PC-3 (cell line): Measurements from ENCODE around the gene ADAMTS1. TPM values are rescaled to one million over a fixed set of nuclear protein-coding genes. Genes with fewer than 3 reads are reported as not detected.

ENCODE experiments used
- ATAC-seq: fragments of 200-7000 bp; cut with Tn5 transposase; 2 replicates; pipeline ENCODE4 v1.9.1; 2020; ENCODE audit warnings: mild to moderate bottlenecking, moderate library complexity
- BruUV-seq: library from RNA; stranded (reverse); fragments of 400-500 nt; replicated peaks from 2 replicates; lab custom pipeline; 2021; lab: Mats Ljungman, UMichigan
- CTCF ChIA-PET: fragments of 300-600 bp; sonication (Branson Sonifier 250); formaldehyde crosslinking; loops from one replicate; lab custom pipeline; 2022; ENCODE audit warnings: antibody characterized with exemption; lab: Charles Lee
- POLR2A ChIA-PET: fragments of 300-600 bp; sonication (Branson Sonifier 250); formaldehyde crosslinking; loops from one replicate; lab custom pipeline; 2022; ENCODE audit warnings: antibody characterized with exemption; ENCODE audit not compliant: unreplicated experiment; lab: Charles Lee
- DNase-seq: peaks from one replicate; pipeline ENCODE4 v3.0.0-alpha.2; 2015
- H2AFZ ChIP-seq: fragments of 300-600 bp; sonication (generic); 2 replicates; pipeline ENCODE4 v1.6.0; 2016; ENCODE audit warnings: antibody characterized with exemption, low read length
- H3F3A ChIP-seq: fragments of 300-600 bp; sonication (generic); one replicate; pipeline ENCODE4 v1.6.0; 2017; ENCODE audit warnings: antibody characterized with exemption, low read length, control low read depth, mild to moderate bottlenecking; ENCODE audit not compliant: unreplicated experiment
- H3K27ac ChIP-seq: fragments of 300-600 bp; sonication (generic); 2 replicates; pipeline ENCODE4 v1.5.1; 2016; ENCODE audit warnings: mild to moderate bottlenecking, low read length
- H3K27me3 ChIP-seq: fragments of 300-600 bp; sonication (generic); 2 replicates; pipeline ENCODE4 v1.6.1; 2016; ENCODE audit warnings: low read length, mixed read lengths
- H3K36me3 ChIP-seq: fragments of 300-600 bp; sonication (generic); 2 replicates; pipeline ENCODE4 v1.6.1; 2016; ENCODE audit warnings: low read depth, mixed run types, low read length, mixed read lengths
- H3K4me1 ChIP-seq: fragments of 300-600 bp; sonication (generic); 2 replicates; pipeline ENCODE4 v1.5.1; 2016; ENCODE audit warnings: low read length; ENCODE audit not compliant: insufficient read depth
- H3K4me2 ChIP-seq: fragments of 300-600 bp; sonication (generic); 2 replicates; pipeline ENCODE4 v1.6.0; 2016; ENCODE audit warnings: low read length
- H3K4me3 ChIP-seq: fragments of 300-600 bp; sonication (generic); 2 replicates; pipeline ENCODE4 v1.5.1; 2016; ENCODE audit warnings: mild to moderate bottlenecking, low read length, mixed read lengths
- H3K79me2 ChIP-seq: fragments of 300-600 bp; sonication (generic); 2 replicates; pipeline ENCODE4 v1.6.1; 2017; ENCODE audit warnings: low read length, mixed read lengths
- H3K9ac ChIP-seq: fragments of 300-600 bp; sonication (generic); 2 replicates; pipeline ENCODE4 v1.6.0; 2016; ENCODE audit warnings: mild to moderate bottlenecking, low read length
- H3K9me2 ChIP-seq: fragments of 300-600 bp; sonication (generic); replicated peaks from 2 replicates; pipeline ENCODE4 v1.6.1; 2016; ENCODE audit warnings: mixed run types, low read length, mixed read lengths
- H3K9me3 ChIP-seq: fragments of 300-600 bp; sonication (generic); 2 replicates; pipeline ENCODE4 v1.6.1; 2016; ENCODE audit warnings: low read length, mixed read lengths
- H4K20me1 ChIP-seq: fragments of 300-600 bp; sonication (generic); 2 replicates; pipeline ENCODE4 v1.6.1; 2016; ENCODE audit warnings: low read length, mixed read lengths
- EZH2phosphoT487 ChIP-seq: fragments of 300-600 bp; sonication (generic); IDR thresholded peaks from 2 replicates; pipeline ENCODE4 v1.6.1; 2018; ENCODE audit warnings: mild to moderate bottlenecking, antibody characterized with exemption, low read length, borderline replicate concordance
- intact Hi-C: fragments of 100-400 bp; cut with micrococcal nuclease; formaldehyde crosslinking; loops from 2 replicates; pipeline ENCODE4 v1.9.0; 2023
- total RNA-seq: library from RNA; depleted of rRNA; stranded (reverse); fragments of >200 nt; gene quantifications from 2 replicates; pipeline ENCODE4 v1.2.3, GENCODE V29; 2014; rRNA removed

The ADAMTS1 gene
- total RNA-seq, 1 experiment from 2014 or later, result 12.9 TPM

DNA sequence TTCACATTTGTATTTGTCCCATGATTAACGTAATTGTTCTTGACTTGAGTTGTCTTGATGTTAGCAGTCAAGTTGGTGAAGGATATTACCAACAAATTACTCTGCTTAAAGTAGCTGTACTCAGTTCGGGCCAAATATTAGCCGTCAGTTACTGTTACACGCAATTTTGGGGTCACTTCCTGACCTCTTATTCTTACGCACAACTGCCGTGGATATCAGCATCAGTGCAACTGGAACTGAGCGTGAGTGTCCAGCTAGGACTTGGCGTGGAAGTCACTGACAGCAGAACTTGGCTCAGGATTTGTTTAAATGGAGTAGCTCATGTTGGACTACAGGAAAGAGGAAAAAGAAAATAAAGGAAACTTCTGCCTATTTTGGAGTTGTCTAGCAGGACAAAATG, 56.4 kb downstream of the ADAMTS1 start:
- POLR2A ChIA-PET, result no interaction called here
- ATAC-seq (no peak), DNase-seq (no peak)
- H3K9me3 ChIP-seq, result no peaks in the 10 kb centered on the region
- intact Hi-C loops, result no loop called here
- no TSS peak for BruUV-seq
- no peak for TF ChIP-seq EZH2phosphoT487
- no peak overlapping the region for H3K9ac ChIP-seq
- CTCF ChIA-PET, result no interaction called here
- H3K79me2 ChIP-seq, result no peaks in the 10 kb centered on the region
- no peaks in the 10 kb centered on the region for H4K20me1 ChIP-seq
- no peaks in the 10 kb centered on the region for H3K27me3 ChIP-seq
- H3K27ac ChIP-seq, result no peak overlapping the region
- H3K36me3 ChIP-seq, result no peaks in the 10 kb centered on the region
- no peaks in the 10 kb centered on the region for H3K9me2 ChIP-seq
- no peak overlapping the region for H3K4me3 ChIP-seq
- H3K4me1 ChIP-seq, result peaks cover 12% of the 10 kb centered on the region
- H3K4me2 ChIP-seq, result no peak overlapping the region
- H2AFZ ChIP-seq, result no peak overlapping the region
- no peaks in the 10 kb centered on the region for H3F3A ChIP-seq

Other genes with a start within 250 kb of the ADAMTS1 start
- gene ADAMTS5, start 121.7 kb upstream of the ADAMTS1 start, total RNA-seq, result not detected in 2 replicates